GM20431 (cell line): Measurements from ENCODE around the gene CD99.

ENCODE experiments used
- in situ Hi-C: fragments of 300-500 bp; cut with MseI, MboI; formaldehyde crosslinking; loops from one replicate; pipeline ENCODE4 v1.15.0; 2020; ENCODE audit warnings: low sequenced_read_pairs; ENCODE audit not compliant: unreplicated experiment

CD99 gene

GRCh38 chrX:2697306-2697705 is 6.2 kb downstream of the CD99 start:
- in situ Hi-C loops, result no loop called here

DNA sequence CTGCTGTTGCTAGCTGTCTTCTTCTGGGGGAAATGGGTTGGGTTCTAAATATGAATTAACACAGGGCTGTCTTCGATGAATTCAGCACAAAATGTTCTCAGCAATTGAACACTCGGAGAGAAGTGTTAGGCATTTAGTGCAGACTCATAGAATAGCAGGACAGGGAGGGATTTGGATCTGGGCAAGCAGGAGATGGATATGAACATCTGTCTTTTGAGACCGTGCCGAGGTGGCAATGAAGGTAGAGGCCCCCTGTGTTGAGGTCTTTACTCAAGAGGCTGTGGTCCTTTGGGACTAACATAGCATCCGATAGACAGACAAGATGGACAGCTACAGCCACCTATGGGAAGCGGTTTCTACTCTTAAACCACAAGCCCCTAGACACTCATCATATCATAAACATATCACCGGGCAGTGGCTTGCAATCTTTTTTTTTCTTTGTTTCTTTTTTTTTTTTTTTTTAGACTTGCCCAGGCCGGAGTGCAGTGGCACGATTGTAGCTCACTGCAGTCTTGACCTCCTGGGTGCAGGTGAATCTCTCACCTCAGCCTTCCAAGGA is 6.7 kb downstream of the CD99 start:
- in situ Hi-C loops, result no loop called here

- in situ Hi-C loops, result no loop called here
Measured at GRCh38 chrX:2698604-2699003, 7.5 kb downstream of the CD99 start.

DNA sequence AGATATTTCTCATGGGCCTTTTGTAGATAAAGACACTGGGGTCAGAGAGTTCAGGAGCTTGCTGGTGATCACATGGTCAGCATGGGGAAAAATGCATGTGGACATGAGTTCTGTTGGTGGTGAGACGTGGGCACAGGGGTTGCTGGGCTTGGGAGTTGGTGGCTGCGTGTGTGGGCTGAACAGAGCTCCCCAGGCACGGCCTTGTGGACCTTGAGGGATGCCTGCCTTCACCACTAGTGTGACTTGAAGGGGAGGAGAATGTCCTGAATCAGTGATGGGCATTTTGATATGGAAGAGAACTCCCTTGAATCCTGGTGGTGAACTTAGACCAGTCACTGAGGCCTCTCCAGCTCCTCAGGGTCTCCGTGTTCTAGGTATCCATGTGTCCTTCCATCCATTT is 8.9 kb downstream of the CD99 start:
- in situ Hi-C loops, result no loop called here

GRCh38 chrX:2700405-2701320 is 9.6 kb downstream of the CD99 start:
- in situ Hi-C loops, result no loop called here

DNA sequence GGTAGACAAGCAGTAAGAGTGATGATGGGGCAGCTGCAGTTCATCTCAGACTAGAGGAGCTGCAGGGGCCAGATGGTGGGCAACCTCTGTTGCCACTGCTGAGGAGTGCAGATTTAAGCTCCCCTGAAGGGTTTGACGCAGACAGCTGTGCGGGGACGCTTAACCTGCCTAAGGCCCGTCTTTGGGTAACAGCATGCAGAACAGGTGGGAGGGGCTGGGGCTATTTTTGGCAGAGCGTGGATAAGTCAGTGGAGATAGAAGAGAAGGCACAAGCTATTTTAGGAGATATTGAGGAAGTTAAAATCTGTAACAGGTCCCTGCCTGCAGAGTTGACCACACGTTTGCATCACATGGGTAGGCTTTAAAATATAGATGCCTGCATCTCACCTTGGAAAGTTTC is 10.5 kb downstream of the CD99 start:
- in situ Hi-C loops, result no loop called here

DNA sequence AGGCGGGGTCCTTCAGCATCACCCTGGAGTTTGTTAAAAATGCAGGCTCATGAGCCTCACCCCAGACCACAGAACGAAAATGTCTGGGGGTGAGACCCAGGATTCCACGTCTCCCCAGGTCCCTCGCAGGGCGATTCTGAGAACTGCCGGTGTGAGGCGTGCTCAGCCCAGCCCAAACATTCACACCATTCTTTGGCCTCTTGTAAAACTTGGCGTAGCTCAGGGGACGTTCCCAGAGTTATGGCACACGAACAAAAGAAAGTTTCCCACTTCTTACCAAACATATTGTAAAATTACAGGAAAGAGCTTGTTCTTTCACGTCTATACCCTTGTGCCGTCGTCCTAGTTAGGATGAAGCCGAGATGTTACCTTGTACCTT is 12.9 kb downstream of the CD99 start:
- in situ Hi-C loops, result no loop called here

- in situ Hi-C loops, result no loop called here
Measured at GRCh38 chrX:2705046-2705832, 14.1 kb downstream of the CD99 start.

DNA sequence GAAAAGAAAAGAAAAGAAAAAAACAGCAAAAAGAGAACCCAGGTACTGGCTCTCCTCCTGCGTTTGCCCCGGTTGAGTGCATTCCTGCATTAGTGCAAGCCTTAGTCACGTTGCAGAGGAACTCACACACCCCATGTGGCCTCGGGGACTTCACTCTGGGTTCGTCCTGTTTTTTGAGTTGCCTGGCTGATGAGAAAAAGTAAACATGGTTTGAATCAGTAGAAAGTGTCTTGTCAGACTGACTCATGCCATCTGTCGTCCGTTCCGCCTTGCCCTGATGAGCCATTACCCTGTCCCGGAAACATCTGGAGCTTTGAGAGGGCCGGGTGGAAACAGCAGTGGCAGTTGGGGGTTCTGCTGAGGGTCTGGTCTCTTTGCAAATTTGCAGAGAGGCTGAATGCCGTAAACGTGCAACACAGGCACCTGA is 16.3 kb downstream of the CD99 start:
- in situ Hi-C loops, result no loop called here

DNA sequence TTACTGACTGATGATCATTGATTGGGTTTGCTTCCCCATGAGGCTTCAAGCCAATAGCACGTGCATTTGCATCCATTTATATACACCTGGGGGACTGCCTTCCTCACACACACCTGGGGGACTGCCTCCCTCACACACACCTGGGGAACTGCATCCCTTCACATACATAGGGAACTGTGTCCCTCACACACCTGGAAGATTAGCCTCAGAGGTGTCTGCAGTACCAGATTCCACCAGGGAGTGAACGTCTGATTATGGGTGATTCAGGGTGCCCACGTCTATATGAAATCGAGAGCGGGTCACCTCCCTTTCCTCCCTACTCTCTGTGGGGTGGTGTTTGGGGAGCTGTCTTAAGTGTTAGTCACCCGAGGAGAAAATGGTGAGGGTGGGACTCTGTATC is 16.9 kb downstream of the CD99 start:
- in situ Hi-C loops, result no loop called here

DNA sequence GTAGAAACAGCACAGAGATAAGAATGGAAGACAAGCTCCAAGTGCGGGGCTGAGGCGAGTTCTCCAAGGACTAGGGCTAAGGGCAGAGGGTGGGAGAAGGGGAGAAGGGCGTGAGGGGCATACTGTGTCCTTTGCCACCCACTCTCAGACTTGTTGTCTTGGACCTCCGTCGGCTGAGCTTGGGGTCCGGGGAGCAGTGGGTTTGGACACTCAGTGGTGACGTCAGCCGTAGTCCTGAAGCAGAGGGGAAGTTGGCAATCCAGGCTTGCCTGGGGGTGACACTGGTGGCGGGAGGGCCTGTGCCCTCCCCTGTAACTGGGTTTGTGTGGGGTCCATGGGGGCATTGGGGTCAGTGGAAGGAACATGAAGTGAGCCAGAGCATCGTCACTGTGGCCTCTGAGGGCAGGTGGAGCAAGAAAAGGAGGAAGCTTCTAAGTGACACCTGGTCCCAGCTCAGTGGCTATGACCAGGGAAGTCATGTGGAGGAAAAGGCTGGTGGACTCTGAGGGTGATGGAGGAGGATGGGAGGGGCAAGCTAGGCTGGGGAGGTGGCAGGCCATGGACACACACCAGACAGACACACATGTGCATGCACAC is 17.6 kb downstream of the CD99 start:
- in situ Hi-C loops, result no loop called here

DNA sequence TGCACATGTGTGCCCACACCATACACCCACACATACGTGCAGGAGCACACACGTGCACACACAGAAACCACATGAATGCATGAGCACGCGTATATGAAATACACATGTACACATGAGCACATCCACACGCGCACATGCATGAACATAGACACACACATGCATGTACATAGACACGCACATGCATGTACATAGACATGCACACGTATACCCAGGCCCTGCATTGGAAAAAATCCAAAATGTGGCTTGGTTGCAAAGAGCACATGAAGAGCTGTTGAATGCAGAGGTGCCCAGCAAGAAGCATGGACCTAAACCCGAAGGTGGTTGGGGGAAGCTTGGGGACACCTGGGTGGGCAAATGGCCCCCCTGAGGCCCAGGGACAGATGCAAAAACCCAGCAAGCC is 18.5 kb downstream of the CD99 start:
- in situ Hi-C loops, result no loop called here

DNA sequence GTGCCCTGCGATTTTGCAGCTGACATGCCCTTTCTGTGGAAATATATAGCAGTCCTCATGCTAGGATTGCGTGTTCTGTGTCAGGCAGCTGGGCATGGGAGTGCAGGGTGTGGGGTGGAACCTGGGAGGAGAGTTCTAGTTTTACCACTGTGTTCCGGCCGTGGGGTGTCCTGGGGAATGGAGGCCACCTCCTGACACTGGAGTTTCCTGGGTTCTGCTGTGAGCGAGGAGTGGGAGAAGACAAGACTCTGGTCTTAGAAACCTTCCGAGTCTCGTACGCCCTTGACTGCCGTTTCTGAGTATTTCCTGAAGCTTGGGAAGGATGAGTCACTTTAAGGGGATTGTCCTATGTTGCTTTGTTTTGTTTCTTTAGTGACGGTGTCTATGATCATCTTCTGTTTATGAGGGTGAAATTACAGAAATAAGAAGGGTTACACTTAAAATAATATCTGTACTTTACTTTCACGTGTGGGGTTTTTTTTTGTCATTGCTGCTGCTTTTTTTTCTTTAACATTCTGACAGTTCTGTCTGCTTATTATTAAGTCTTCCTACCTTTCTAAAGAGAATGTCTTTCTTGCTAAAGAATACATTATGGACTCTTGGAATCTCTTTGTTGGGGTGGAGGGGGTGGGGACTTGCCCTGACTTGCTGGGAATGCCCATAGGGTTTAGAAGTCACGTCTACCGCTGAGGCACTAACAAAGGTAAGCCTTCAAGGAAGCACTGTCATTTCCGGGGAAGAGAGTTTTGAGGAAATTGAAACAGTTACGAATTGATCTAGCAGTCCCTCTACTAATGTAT is 19.1 kb downstream of the CD99 start:
- in situ Hi-C loops, result no loop called here

- in situ Hi-C loops, result no loop called here
Measured at GRCh38 chrX:2711441-2711840, 20.3 kb downstream of the CD99 start.

- in situ Hi-C loops, result no loop called here
Measured at GRCh38 chrX:2712428-2712827, 21.3 kb downstream of the CD99 start.

- in situ Hi-C loops, result no loop called here
Measured at GRCh38 chrX:2712890-2713840, 22.1 kb downstream of the CD99 start.

- in situ Hi-C loops, result no loop called here
Measured at GRCh38 chrX:2714551-2714950, 23.5 kb downstream of the CD99 start.

- in situ Hi-C loops, result no loop called here
Measured at GRCh38 chrX:2715066-2715600, 24.0 kb downstream of the CD99 start.

- in situ Hi-C loops, result no loop called here
Measured at GRCh38 chrX:2717312-2717711, 26.2 kb downstream of the CD99 start.
